H9 (cell line): ENCODE results near the gene CNOT4. TPM values are rescaled to one million over a fixed set of nuclear protein-coding genes. Genes with fewer than 3 reads are reported as not detected.

ENCODE experiments used
- DNase-seq: peaks from one replicate; pipeline ENCODE4 v3.0.0-alpha.2; 2017
- H2AFZ ChIP-seq: one replicate; pipeline ENCODE4 v1.6.1; 2013; ENCODE audit warnings: mild to moderate bottlenecking, low read length, control low read depth, moderate library complexity
- H2AK5ac ChIP-seq: 2 replicates; pipeline ENCODE4 v1.6.1; 2013; ENCODE audit warnings: low read length, control low read depth, mixed read lengths; ENCODE audit not compliant: insufficient read length
- H2BK120ac ChIP-seq: one replicate; pipeline ENCODE4 v1.6.1; 2013; ENCODE audit warnings: low read depth, mild to moderate bottlenecking, low read length, control low read depth, inconsistent platforms; ENCODE audit not compliant: poor library complexity, severe bottlenecking
- H2BK12ac ChIP-seq: 2 replicates; pipeline ENCODE4 v1.6.1; 2013; ENCODE audit warnings: low read length, control low read depth, mixed read lengths, low read depth; ENCODE audit not compliant: insufficient read length
- H2BK15ac ChIP-seq: 2 replicates; pipeline ENCODE4 v1.6.1; 2013; ENCODE audit warnings: low read depth, low read length, control low read depth
- H2BK20ac ChIP-seq: one replicate; pipeline ENCODE4 v1.6.1; 2013; ENCODE audit warnings: low read depth, mild to moderate bottlenecking, low read length, control low read depth, inconsistent platforms; ENCODE audit not compliant: poor library complexity, severe bottlenecking
- H2BK5ac ChIP-seq: 2 replicates; pipeline ENCODE4 v1.6.1; 2013; ENCODE audit warnings: low read length, control low read depth, mixed read lengths; ENCODE audit not compliant: insufficient read length
- H3K14ac ChIP-seq: 2 replicates; pipeline ENCODE4 v1.6.1; 2013; ENCODE audit warnings: low read length, control low read depth; ENCODE audit not compliant: insufficient read depth
- H3K18ac ChIP-seq: 2 replicates; pipeline ENCODE4 v1.6.1; 2013; ENCODE audit warnings: low read depth, mild to moderate bottlenecking, mixed read lengths, low read length, control low read depth; ENCODE audit not compliant: insufficient read length
- H3K23ac ChIP-seq: 2 replicates; pipeline ENCODE4 v1.6.1; 2013; ENCODE audit warnings: low read length, control low read depth, mixed read lengths, low read depth; ENCODE audit not compliant: insufficient read length
- H3K23me2 ChIP-seq: 2 replicates; pipeline ENCODE4 v1.6.1; 2013; ENCODE audit warnings: low read depth, mild to moderate bottlenecking, mixed read lengths, low read length, control low read depth; ENCODE audit not compliant: insufficient read length, poor library complexity, severe bottlenecking
- H3K27ac ChIP-seq: 2 replicates; pipeline ENCODE4 v1.5.1; 2013; ENCODE audit warnings: low read length, control low read depth, mixed read lengths, low read depth; ENCODE audit not compliant: insufficient read length
- H3K27me3 ChIP-seq: 2 replicates; pipeline ENCODE4 v1.6.1; 2013; ENCODE audit warnings: low read length, control low read depth, inconsistent platforms; ENCODE audit not compliant: insufficient read depth
- H3K4ac ChIP-seq: 2 replicates; pipeline ENCODE4 v1.6.1; 2013; ENCODE audit warnings: low read depth, mild to moderate bottlenecking, control low read depth, inconsistent platforms, low read length, moderate library complexity
- H3K4me1 ChIP-seq: 2 replicates; pipeline ENCODE4 v1.6.1; 2013; ENCODE audit warnings: low read length, control low read depth, inconsistent platforms; ENCODE audit not compliant: insufficient read depth
- H3K4me2 ChIP-seq: 2 replicates; pipeline ENCODE4 v1.6.1; 2013; ENCODE audit warnings: low read length, control low read depth, mixed read lengths; ENCODE audit not compliant: insufficient read length, insufficient read depth
- H3K56ac ChIP-seq: 2 replicates; pipeline ENCODE4 v1.6.1; 2013; ENCODE audit warnings: low read depth, mild to moderate bottlenecking, mixed read lengths, low read length, control low read depth; ENCODE audit not compliant: insufficient read length
- H3K79me1 ChIP-seq: 2 replicates; pipeline ENCODE4 v1.6.1; 2013; ENCODE audit warnings: low read depth, mild to moderate bottlenecking, moderate library complexity, low read length, control low read depth, inconsistent platforms; ENCODE audit not compliant: insufficient read depth, poor library complexity, severe bottlenecking
- H3K79me2 ChIP-seq: 2 replicates; pipeline ENCODE4 v1.6.1; 2013; ENCODE audit warnings: low read length, control low read depth, inconsistent platforms; ENCODE audit not compliant: insufficient read depth
- H3K9ac ChIP-seq: 2 replicates; pipeline ENCODE4 v1.6.1; 2013; ENCODE audit warnings: low read length, control low read depth, mixed read lengths; ENCODE audit not compliant: insufficient read length; ENCODE audit errors: extremely low read depth
- H3K9me3 ChIP-seq: one replicate; pipeline ENCODE4 v1.6.1; 2013; ENCODE audit warnings: low read depth, low read length, inconsistent platforms; ENCODE audit not compliant: control insufficient read depth
- H3T11ph ChIP-seq: one replicate; pipeline ENCODE4 v1.6.1; 2013; ENCODE audit warnings: mild to moderate bottlenecking, low read length, control low read depth, inconsistent platforms
- H4K20me1 ChIP-seq: one replicate; pipeline ENCODE4 v1.6.1; 2013; ENCODE audit not compliant: control insufficient read depth, insufficient read length, insufficient read depth
- H4K5ac ChIP-seq: 2 replicates; pipeline ENCODE4 v1.6.1; 2013; ENCODE audit warnings: low read depth, mild to moderate bottlenecking, mixed read lengths, low read length, control low read depth; ENCODE audit not compliant: insufficient read length
- H4K8ac ChIP-seq: replicated peaks from 2 replicates; pipeline ENCODE4 v1.6.1; 2013; ENCODE audit warnings: low read length, control low read depth, mixed read lengths, low read depth; ENCODE audit not compliant: insufficient read length
- H4K91ac ChIP-seq: 2 replicates; pipeline ENCODE4 v1.6.1; 2013; ENCODE audit warnings: low read depth, mild to moderate bottlenecking, moderate library complexity, mixed read lengths, low read length, control low read depth; ENCODE audit not compliant: insufficient read length
- H3K27ac Mint-ChIP-seq, 3 experiments: 2 replicates in 2 of 3; 3 replicates in 1 of 3; pipeline ENCODE4 v1.8.0; 2020 to 2021; ENCODE audit warnings: mixed read lengths in 3 of 3, mild to moderate bottlenecking in 1 of 3, moderate library complexity in 1 of 3
- H3K27me3 Mint-ChIP-seq: 2 replicates; pipeline ENCODE4 v1.8.0; 2021; ENCODE audit warnings: low read depth, mild to moderate bottlenecking, moderate library complexity, mixed read lengths
- H3K36me3 Mint-ChIP-seq, 3 experiments: 2 replicates in 2 of 3; 3 replicates in 1 of 3; pipeline ENCODE4 v1.8.0; 2020 to 2021; ENCODE audit warnings: low read depth in 3 of 3, mixed read lengths in 3 of 3; ENCODE audit not compliant: insufficient read depth in 1 of 3
- H3K4me1 Mint-ChIP-seq, 2 experiments: 2 replicates each; pipeline ENCODE4 v1.8.0; 2020; ENCODE audit warnings: mixed read lengths in 2 of 2
- H3K4me3 Mint-ChIP-seq, 2 experiments: 2 replicates in 1 of 2; 3 replicates in 1 of 2; pipeline ENCODE4 v1.8.0; 2020 to 2021; ENCODE audit warnings: mild to moderate bottlenecking in 2 of 2, mixed read lengths in 2 of 2, moderate library complexity in 1 of 2
- H3K9me3 Mint-ChIP-seq, 2 experiments: 2 replicates in 1 of 2; 3 replicates in 1 of 2; pipeline ENCODE4 v1.8.0; 2020; ENCODE audit warnings: mild to moderate bottlenecking in 2 of 2, mixed read lengths in 2 of 2, moderate library complexity in 1 of 2
- WGBS: extraction: QIAGEN DNeasy Blood & Tissue Kit; methylation state at CpG from one replicate; pipeline ENCODE4 v1.1.7; 2013; ENCODE audit warnings: missing lambda C conversion rate, low lambda C conversion rate, mixed read lengths; ENCODE audit not compliant: insufficient read length; ENCODE audit errors: extremely low coverage; 5-methylcytosine and 5-hydroxymethylcytosine counted together
- total RNA-seq: library from RNA; stranded (reverse); gene quantifications from 2 replicates; pipeline ENCODE4 v1.2.1, GENCODE V29; 2021
- TF ChIP-seq, protein P1 (sequence below): fragments of 200-600 bp; sonication (generic); conservative IDR thresholded peaks from 3 replicates; pipeline ENCODE4 v1.8.0; 2021; ENCODE audit warnings: antibody characterized with exemption, mild to moderate bottlenecking

CNOT4 gene
- total RNA-seq, 1 experiment from 2014 or later, result 27.4 TPM

DNA sequence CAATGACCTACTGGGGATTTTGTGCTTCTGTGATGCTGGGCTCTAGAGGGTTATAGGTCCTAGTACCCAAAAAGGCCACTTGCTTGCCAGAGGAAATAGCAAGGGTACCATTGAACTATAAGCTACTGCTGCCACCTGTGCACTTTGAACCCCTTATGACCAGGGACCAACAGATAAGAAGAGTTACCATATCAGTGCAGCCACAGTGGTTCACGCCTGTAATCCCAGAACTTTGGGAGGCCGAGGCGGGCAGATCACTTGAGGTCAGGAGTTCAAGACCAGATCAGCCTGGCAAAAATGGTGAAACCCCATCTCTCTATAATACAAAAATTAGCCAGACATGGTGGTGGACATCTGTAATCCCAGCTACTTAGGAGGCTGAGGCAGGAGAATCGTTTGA lies 15.5 kb upstream of the CNOT4 start:
- no peak overlapping the region for H3K14ac ChIP-seq
- H3K56ac ChIP-seq, result no peak overlapping the region
- H3K79me2 ChIP-seq, result no peaks in the 10 kb centered on the region
- no peak for DNase-seq
- Mint-ChIP-seq H3K4me1 (no peaks in the 10 kb centered on the region), H3K36me3 (no peaks in the 10 kb centered on the region), H3K27ac (no peak overlapping the region), H3K4me3 (no peak overlapping the region), H3K27me3 (no peaks in the 10 kb centered on the region), H3K9me3 (no peaks in the 10 kb centered on the region; a peak in 3 of 5 replicates)
- no CpG with 5 or more reads among the region's 4 CpGs for WGBS
- H3T11ph ChIP-seq, result no peak overlapping the region
- no peaks in the 10 kb centered on the region for H3K9me3 ChIP-seq
- H3K23me2 ChIP-seq, result no peaks in the 10 kb centered on the region
- H3K4me1 ChIP-seq, result no peaks in the 10 kb centered on the region
- no peak overlapping the region for H2BK20ac ChIP-seq
- H3K27me3 ChIP-seq, result no peaks in the 10 kb centered on the region
- no peak overlapping the region for H4K8ac ChIP-seq
- no peak overlapping the region for H3K23ac ChIP-seq
- H2BK5ac ChIP-seq, result no peak overlapping the region
- H4K91ac ChIP-seq, result no peak overlapping the region
- H3K18ac ChIP-seq, result no peak overlapping the region
- H3K27ac ChIP-seq, result no peak overlapping the region
- H3K4me2 ChIP-seq, result no peak overlapping the region
- TF ChIP-seq, protein P1, sequence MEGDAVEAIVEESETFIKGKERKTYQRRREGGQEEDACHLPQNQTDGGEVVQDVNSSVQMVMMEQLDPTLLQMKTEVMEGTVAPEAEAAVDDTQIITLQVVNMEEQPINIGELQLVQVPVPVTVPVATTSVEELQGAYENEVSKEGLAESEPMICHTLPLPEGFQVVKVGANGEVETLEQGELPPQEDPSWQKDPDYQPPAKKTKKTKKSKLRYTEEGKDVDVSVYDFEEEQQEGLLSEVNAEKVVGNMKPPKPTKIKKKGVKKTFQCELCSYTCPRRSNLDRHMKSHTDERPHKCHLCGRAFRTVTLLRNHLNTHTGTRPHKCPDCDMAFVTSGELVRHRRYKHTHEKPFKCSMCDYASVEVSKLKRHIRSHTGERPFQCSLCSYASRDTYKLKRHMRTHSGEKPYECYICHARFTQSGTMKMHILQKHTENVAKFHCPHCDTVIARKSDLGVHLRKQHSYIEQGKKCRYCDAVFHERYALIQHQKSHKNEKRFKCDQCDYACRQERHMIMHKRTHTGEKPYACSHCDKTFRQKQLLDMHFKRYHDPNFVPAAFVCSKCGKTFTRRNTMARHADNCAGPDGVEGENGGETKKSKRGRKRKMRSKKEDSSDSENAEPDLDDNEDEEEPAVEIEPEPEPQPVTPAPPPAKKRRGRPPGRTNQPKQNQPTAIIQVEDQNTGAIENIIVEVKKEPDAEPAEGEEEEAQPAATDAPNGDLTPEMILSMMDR, result no peak
- H4K20me1 ChIP-seq, result no peaks in the 10 kb centered on the region
- H2AFZ ChIP-seq, result no peak overlapping the region
- H4K5ac ChIP-seq, result no peak overlapping the region
- no peak overlapping the region for H3K4ac ChIP-seq
- no peak overlapping the region for H2BK12ac ChIP-seq
- no peak overlapping the region for H2BK120ac ChIP-seq
- H2BK15ac ChIP-seq, result no peak overlapping the region
- no peak overlapping the region for H2AK5ac ChIP-seq
- no peak overlapping the region for H3K9ac ChIP-seq
- no peaks in the 10 kb centered on the region for H3K79me1 ChIP-seq
